ENCODE data around the gene STPG4.

The STPG4 gene, protein sequence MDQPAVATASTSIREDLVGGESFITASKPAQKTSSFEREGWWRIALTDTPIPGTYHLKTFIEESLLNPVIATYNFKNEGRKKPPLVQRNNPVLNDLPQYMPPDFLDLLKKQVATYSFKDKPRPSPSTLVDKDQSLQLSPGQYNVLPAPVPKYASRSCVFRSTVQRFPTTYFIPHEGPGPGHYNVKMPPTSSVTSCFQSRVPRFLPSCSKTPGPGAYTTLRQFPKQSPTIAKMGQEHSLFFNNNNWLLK

DNA sequence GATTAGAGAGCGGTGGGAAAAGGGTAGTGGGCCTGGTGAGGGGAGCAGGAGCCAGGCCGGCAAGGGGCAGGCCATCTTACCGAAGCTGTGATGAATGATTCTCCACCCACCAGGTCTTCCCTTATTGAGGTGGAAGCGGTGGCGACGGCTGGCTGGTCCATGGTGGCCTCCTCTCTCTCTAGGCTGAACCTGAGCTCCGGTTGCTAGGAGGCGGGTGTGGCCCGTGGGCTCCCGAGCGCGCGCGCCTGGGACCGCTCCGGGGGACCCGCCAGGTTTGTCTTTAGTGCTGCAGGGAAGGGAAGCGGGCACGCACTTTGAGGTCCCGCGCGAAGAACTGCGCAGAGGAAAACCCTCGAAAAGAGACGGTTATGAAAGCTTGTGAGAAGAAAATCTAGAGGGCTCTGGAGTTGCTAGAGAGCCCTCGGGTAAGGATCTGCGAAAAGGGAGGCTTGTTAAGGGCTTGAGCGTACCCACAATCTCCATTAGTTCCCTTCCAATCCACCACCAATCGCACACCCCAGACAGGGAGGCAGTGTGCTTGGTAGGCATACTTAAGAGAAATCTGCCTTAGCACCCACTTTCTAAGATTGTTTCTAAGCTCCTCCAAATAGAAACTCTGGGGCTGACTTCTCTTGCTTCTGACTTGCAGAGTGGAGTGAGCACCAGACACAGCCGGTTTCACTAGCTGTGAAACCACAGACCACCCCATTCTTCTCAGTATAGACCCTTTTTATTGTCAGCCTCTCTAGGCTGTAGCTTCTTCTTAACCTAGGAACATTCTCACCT lies at the start of gene STPG4:
Gene STPG4 (minus strand): TSS at position 218 of the 786 bp plus-strand sequence. CDS start 57 bp downstream, at position 161.
- Histone ChIP-seq H3K9me3 (ENCODE audit: control insufficient read depth, insufficient read depth, low read length) (no peaks in the 10 kb centered on the region), H3K4me3 (ENCODE audit: low read depth, low read length) (no peak within 1 kb of the TSS), H3K27me3 (ENCODE audit: control insufficient read depth, insufficient read depth, low read length) (no peaks in the 10 kb centered on the region), H3K36me3 (ENCODE audit: control insufficient read depth, insufficient read depth, low read length) (peaks cover 38% of the 10 kb centered on the region), H3K9ac (ENCODE audit: low read depth, low read length) (no peak within 1 kb of the TSS), H3K27ac (ENCODE audit: low read depth, low read length) (no peak within 1 kb of the TSS), H3K4me1 (ENCODE audit: control insufficient read depth, insufficient read depth, low read length) (no peaks in the 10 kb centered on the region)

DNA sequence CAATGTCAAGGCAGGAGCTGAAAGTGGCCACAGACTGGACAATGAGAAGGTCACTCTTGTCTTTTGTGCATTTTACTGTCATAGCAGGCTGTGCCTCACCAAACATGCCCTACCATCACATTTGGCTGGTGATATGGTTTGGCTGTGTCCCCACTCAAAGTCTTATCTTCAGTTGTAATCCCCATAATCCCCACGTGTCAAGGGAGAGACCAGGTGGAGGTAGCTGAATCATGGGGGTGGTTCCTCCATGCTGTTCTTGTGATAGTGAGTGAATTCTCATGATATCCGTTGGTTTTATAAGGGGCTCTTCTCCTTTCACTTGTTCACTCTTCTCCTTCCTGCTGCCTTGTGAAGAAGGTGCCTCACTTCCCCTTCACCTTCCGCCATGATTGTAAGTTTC lies 49.6 kb upstream of the STPG4 start:
- no peak overlapping the region for H3K9ac ChIP-seq (ENCODE audit: low read depth, low read length)
- H3K27me3 ChIP-seq (ENCODE audit: control insufficient read depth, insufficient read depth, low read length): no peaks in the 10 kb centered on the region
- H3K9me3 ChIP-seq (ENCODE audit: control insufficient read depth, insufficient read depth, low read length): no peaks in the 10 kb centered on the region
- no peaks in the 10 kb centered on the region for H3K4me1 ChIP-seq (ENCODE audit: control insufficient read depth, insufficient read depth, low read length)
- no peak overlapping the region for H3K27ac ChIP-seq (ENCODE audit: low read depth, low read length)
- H3K36me3 ChIP-seq (ENCODE audit: control insufficient read depth, insufficient read depth, low read length): no peaks in the 10 kb centered on the region
- H3K4me3 ChIP-seq (ENCODE audit: low read depth, low read length): no peak overlapping the region

DNA sequence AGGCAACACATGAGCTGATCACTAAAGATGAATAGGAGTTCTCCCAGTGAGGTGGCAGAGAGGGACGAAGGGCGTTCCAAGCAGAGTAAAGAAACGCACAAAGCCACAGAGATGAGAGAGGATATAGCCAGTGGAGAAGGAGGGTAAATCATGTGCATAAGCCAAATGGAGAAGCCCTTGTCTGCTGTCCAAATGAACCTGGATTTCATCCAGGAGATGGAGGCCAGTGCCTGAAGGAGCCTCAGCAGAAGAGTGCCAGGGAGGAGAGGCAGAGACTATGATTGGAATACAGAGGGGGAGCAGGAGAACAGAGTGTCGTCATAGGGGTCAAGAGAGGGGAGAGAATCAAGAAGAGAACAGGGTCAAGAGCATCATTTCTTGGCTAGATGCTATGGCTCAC lies 48.9 kb upstream of the STPG4 start:
- Histone ChIP-seq H3K27ac (ENCODE audit: low read depth, low read length) (no peak overlapping the region), H3K27me3 (ENCODE audit: control insufficient read depth, insufficient read depth, low read length) (no peaks in the 10 kb centered on the region), H3K4me1 (ENCODE audit: control insufficient read depth, insufficient read depth, low read length) (peaks cover 6% of the 10 kb centered on the region), H3K36me3 (ENCODE audit: control insufficient read depth, insufficient read depth, low read length) (no peaks in the 10 kb centered on the region), H3K9me3 (ENCODE audit: control insufficient read depth, insufficient read depth, low read length) (no peaks in the 10 kb centered on the region), H3K9ac (ENCODE audit: low read depth, low read length) (no peak overlapping the region), H3K4me3 (ENCODE audit: low read depth, low read length) (no peak overlapping the region)

DNA sequence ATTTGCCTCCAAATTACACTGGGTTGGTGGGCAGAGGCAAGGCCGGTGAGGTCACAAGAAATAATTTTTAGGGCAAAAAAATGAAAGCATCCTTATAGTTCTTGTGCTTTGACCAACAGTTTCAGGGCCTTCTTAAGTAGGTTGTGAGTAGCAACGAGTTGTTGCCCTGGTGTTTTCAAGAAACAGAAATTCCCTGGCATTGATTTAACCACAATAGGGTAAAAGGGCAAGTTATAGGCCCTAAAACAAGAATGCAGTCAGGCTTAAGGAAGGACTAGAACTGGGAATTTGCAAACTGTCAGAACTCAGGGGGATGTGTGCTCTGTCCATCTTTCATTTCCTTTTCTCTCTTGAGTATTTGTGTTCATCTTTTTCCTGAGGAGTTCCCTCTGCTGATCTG lies 46.1 kb upstream of the STPG4 start:
- Histone ChIP-seq H3K4me1 (ENCODE audit: control insufficient read depth, insufficient read depth, low read length) (peaks cover 10% of the 10 kb centered on the region), H3K9me3 (ENCODE audit: control insufficient read depth, insufficient read depth, low read length) (no peaks in the 10 kb centered on the region), H3K27ac (ENCODE audit: low read depth, low read length) (no peak overlapping the region), H3K27me3 (ENCODE audit: control insufficient read depth, insufficient read depth, low read length) (no peaks in the 10 kb centered on the region), H3K4me3 (ENCODE audit: low read depth, low read length) (no peak overlapping the region), H3K36me3 (ENCODE audit: control insufficient read depth, insufficient read depth, low read length) (no peaks in the 10 kb centered on the region), H3K9ac (ENCODE audit: low read depth, low read length) (no peak overlapping the region)

DNA sequence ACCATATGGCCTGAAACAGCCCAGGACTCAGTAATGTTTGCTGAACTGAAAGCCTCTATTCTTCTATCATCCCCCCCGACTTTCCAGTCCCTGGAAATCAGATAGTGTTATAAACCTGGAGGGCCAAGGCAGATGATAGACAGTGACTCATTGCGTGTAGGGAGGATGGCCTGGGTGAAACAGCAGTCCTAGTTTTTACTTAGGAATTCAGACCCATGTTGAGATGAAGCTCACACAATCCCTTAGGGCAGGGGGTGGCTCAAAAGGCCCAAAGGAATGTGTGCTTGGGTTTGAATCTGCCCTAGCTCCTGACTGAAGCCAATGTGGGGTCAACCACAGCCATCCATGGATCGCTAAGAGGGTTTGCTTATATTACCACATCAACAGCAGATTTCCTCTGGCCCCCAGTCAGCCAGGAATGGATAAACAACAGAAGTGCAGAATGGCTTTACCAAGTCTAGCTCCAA lies 43.9 kb upstream of the STPG4 start:
- Histone ChIP-seq H3K9me3 (ENCODE audit: control insufficient read depth, insufficient read depth, low read length) (no peaks in the 10 kb centered on the region), H3K4me3 (ENCODE audit: low read depth, low read length) (no peak overlapping the region), H3K27me3 (ENCODE audit: control insufficient read depth, insufficient read depth, low read length) (no peaks in the 10 kb centered on the region), H3K9ac (ENCODE audit: low read depth, low read length) (no peak overlapping the region), H3K4me1 (ENCODE audit: control insufficient read depth, insufficient read depth, low read length) (peaks cover 15% of the 10 kb centered on the region), H3K27ac (ENCODE audit: low read depth, low read length) (no peak overlapping the region), H3K36me3 (ENCODE audit: control insufficient read depth, insufficient read depth, low read length) (no peaks in the 10 kb centered on the region)

DNA sequence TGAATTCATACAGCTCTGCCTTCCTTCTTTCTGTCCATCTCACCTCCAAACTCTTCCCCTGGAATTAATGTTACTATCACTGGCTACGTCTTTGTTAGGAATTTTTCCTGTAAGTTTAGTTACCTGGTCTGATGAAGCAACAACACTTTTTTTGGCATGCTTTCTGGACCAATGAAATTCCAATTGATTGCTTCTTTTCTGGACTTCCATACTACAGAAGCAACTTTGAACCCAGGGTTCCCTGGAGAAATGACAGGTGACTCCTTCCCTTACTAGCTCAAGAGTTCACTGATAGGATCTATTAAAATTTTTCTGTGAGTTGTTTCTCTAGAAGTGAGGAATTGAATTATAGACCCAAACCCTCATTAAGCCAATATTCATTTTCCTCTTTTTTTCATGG lies 41.4 kb upstream of the STPG4 start:
- Histone ChIP-seq H3K9ac (ENCODE audit: low read depth, low read length) (no peak overlapping the region), H3K4me3 (ENCODE audit: low read depth, low read length) (no peak overlapping the region), H3K4me1 (ENCODE audit: control insufficient read depth, insufficient read depth, low read length) (peaks cover 40% of the 10 kb centered on the region), H3K36me3 (ENCODE audit: control insufficient read depth, insufficient read depth, low read length) (no peaks in the 10 kb centered on the region), H3K27me3 (ENCODE audit: control insufficient read depth, insufficient read depth, low read length) (no peaks in the 10 kb centered on the region), H3K9me3 (ENCODE audit: control insufficient read depth, insufficient read depth, low read length) (no peaks in the 10 kb centered on the region), H3K27ac (ENCODE audit: low read depth, low read length) (no peak overlapping the region)

DNA sequence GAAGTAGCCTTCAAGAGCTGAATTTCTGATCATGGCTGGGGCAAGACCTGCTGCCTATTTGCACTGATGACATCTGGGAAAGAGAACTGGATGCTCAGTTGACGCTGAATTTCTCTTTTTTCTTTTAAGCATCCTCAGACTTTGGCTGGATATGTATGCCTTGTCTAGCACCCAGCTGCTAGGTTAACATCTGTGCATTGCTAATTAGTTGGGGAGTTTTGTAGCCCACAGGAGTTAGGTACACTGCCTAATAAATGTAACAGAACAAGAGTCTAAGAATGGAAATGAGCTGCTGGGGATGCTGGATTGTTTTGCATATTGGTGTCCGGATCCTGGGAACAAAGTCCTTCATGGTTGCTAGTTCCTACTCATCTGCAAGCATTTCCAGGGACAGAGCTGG lies 40.9 kb upstream of the STPG4 start:
- Histone ChIP-seq H3K4me1 (ENCODE audit: control insufficient read depth, insufficient read depth, low read length) (peaks cover 44% of the 10 kb centered on the region), H3K27me3 (ENCODE audit: control insufficient read depth, insufficient read depth, low read length) (no peaks in the 10 kb centered on the region), H3K27ac (ENCODE audit: low read depth, low read length) (no peak overlapping the region), H3K4me3 (ENCODE audit: low read depth, low read length) (no peak overlapping the region), H3K9me3 (ENCODE audit: control insufficient read depth, insufficient read depth, low read length) (no peaks in the 10 kb centered on the region), H3K9ac (ENCODE audit: low read depth, low read length) (no peak overlapping the region), H3K36me3 (ENCODE audit: control insufficient read depth, insufficient read depth, low read length) (no peaks in the 10 kb centered on the region)

DNA sequence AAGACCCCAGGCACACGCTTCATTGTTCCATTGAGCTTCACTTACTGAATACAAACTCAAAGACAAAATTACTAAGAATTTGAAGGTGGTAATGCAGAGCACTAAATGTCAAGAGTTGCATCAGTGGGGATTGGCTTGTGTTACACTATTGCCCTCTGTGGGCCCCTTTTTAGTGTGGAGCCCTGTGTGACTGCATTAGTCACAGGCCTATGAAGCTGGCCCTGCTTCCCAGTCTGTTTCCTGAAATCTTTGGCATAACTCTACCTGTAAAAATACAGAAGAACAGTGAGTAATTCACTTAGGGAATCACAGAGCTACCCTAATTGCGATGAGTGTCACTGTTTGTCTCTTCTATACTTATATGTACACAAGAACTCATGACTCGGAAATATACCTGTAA lies 40.0 kb upstream of the STPG4 start:
- H3K27ac ChIP-seq (ENCODE audit: low read depth, low read length): no peak overlapping the region

DNA sequence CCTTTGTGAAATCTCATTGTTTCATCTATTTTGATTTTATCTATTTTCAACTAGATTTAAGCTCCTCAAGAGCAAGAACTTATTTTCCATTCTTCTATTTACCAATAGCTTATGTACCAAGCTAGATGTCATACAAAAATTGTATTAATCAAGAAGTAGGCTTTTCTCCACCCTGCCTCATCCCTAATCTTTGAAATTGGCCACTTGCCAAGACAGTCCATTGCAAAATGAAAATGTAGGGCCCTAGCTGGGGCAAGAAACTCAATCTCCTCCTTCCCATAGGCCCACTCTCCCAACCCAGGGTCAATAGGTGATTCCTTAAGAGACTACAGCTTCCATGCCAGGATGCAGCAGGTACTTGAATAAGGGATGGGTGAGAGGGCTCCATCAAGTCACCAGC lies 39.3 kb upstream of the STPG4 start:
- H3K9ac ChIP-seq (ENCODE audit: low read depth, low read length): no peak overlapping the region
- no peak overlapping the region for H3K4me3 ChIP-seq (ENCODE audit: low read depth, low read length)
- H3K36me3 ChIP-seq (ENCODE audit: control insufficient read depth, insufficient read depth, low read length): no peaks in the 10 kb centered on the region
- no peak overlapping the region for H3K27ac ChIP-seq (ENCODE audit: low read depth, low read length)
- H3K27me3 ChIP-seq (ENCODE audit: control insufficient read depth, insufficient read depth, low read length): no peaks in the 10 kb centered on the region
- peaks cover 44% of the 10 kb centered on the region for H3K4me1 ChIP-seq (ENCODE audit: control insufficient read depth, insufficient read depth, low read length)
- no peaks in the 10 kb centered on the region for H3K9me3 ChIP-seq (ENCODE audit: control insufficient read depth, insufficient read depth, low read length)

More for the DNA sequence above, 40.0 kb upstream of the STPG4 start:
- H3K9ac ChIP-seq (ENCODE audit: low read depth, low read length): no peak overlapping the region
- no peak overlapping the region for H3K4me3 ChIP-seq (ENCODE audit: low read depth, low read length)
- no peaks in the 10 kb centered on the region for H3K27me3 ChIP-seq (ENCODE audit: control insufficient read depth, insufficient read depth, low read length)
- H3K9me3 ChIP-seq (ENCODE audit: control insufficient read depth, insufficient read depth, low read length): no peaks in the 10 kb centered on the region
- H3K36me3 ChIP-seq (ENCODE audit: control insufficient read depth, insufficient read depth, low read length): no peaks in the 10 kb centered on the region
- H3K4me1 ChIP-seq (ENCODE audit: control insufficient read depth, insufficient read depth, low read length): peaks cover 47% of the 10 kb centered on the region

DNA sequence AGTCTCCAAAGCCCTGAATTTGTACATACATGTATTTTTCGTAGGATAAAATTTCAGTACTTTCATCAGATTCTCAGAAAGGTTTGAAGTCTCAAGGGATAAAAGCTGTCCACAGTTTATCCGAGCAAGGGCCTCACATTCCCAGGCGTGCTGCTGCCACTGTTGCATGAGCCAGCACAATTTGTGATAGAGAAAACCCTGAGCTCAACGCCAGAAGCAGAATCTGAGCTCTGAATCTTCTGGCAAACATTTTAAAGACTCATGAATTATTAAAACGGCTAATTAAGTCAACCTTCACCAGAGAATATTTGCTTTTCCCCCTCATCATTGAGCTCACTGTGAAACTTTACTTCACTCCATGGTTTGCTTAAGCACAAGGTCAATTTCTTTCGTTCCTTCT lies 38.5 kb upstream of the STPG4 start:
- H3K4me1 ChIP-seq (ENCODE audit: control insufficient read depth, insufficient read depth, low read length): peaks cover 37% of the 10 kb centered on the region
- H3K27me3 ChIP-seq (ENCODE audit: control insufficient read depth, insufficient read depth, low read length): no peaks in the 10 kb centered on the region
- H3K9me3 ChIP-seq (ENCODE audit: control insufficient read depth, insufficient read depth, low read length): no peaks in the 10 kb centered on the region
- H3K27ac ChIP-seq (ENCODE audit: low read depth, low read length): peak overlapping the region; percentile 93
- no peak overlapping the region for H3K9ac ChIP-seq (ENCODE audit: low read depth, low read length)
- H3K4me3 ChIP-seq (ENCODE audit: low read depth, low read length): no peak overlapping the region
- no peaks in the 10 kb centered on the region for H3K36me3 ChIP-seq (ENCODE audit: control insufficient read depth, insufficient read depth, low read length)

DNA sequence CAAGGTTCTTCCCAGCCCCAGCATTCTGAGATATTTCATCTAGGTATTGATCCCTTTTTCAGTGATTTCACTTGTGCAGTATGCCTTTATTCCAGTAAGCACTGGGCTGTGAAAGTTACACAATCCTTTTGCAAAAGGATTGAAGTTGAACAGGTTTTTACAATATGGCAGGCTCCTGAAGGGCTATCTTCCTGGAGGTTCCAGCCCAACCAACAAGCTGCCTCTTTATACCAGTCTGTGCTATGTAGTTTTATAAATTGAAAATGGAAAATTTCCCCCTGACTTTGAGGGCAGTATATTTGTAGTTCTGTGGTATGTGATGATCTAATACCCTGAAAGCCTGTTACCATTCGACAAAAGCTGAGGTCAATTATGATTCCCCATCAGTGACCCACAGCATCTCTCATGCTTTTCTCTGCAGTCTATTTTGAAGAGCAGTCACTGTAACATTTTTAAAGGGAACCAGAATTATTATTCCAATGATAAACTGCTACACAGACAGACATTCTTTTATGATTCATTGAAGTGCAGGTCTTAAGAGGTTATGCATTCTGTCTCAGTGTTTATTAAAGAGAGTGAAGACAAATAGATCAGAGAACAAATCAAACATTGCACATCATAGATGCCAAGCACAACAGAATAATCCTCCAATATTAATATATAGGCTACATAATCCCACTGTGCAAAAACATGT lies 35.2 kb upstream of the STPG4 start:
- no peaks in the 10 kb centered on the region for H3K9me3 ChIP-seq (ENCODE audit: control insufficient read depth, insufficient read depth, low read length)
- no peak overlapping the region for H3K27ac ChIP-seq (ENCODE audit: low read depth, low read length)
- H3K4me3 ChIP-seq (ENCODE audit: low read depth, low read length): no peak overlapping the region
- H3K36me3 ChIP-seq (ENCODE audit: control insufficient read depth, insufficient read depth, low read length): no peaks in the 10 kb centered on the region
- peaks cover 38% of the 10 kb centered on the region for H3K4me1 ChIP-seq (ENCODE audit: control insufficient read depth, insufficient read depth, low read length)
- no peak overlapping the region for H3K9ac ChIP-seq (ENCODE audit: low read depth, low read length)
- H3K27me3 ChIP-seq (ENCODE audit: control insufficient read depth, insufficient read depth, low read length): no peaks in the 10 kb centered on the region

All from HUES48 (cell line).